H4 (cell line): ENCODE results near the gene CBFB. TPM values are rescaled to one million over a fixed set of nuclear protein-coding genes. Genes with fewer than 3 reads are reported as not detected.

Experiments used
- DNase-seq: peaks from one replicate; pipeline ENCODE4 v3.0.0-alpha.2; 2015; ENCODE audit warnings: low spot score
- total RNA-seq: library from RNA; depleted of rRNA; stranded (reverse); fragments of >200 nt; shearing (Covaris generic); gene quantifications from 2 replicates; pipeline ENCODE4 v1.2.3, GENCODE V29; 2014

Gene CBFB
- total RNA-seq, 1 experiment from 2014 or later, result 81.0 TPM

- no peak for DNase-seq
Observed at GRCh38 chr16:67016681-67017420, 12.1 kb upstream of the CBFB start.

DNA sequence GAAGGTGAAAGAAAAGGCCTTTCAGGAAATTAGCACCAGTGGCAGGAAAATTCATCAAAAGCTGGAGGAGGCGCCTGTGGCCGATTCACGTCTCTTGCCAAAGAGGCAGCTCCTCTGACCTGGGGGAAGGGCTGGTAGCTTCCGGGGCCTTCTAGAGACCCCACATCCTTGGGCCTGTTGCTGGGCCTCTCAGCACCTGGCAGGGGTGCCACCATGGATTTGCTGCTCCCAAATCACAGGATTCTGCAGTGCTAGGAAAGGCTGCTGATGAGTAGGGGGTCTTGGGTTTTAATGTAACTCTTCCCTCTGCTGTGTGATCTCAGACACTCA lies 11.6 kb upstream of the CBFB start:
- DNase-seq, result no peak

- DNase-seq, result peak; percentile 98
Observed at GRCh38 chr16:67017810-67018488, 11.0 kb upstream of the CBFB start.

- no peak for DNase-seq
Observed at GRCh38 chr16:67019171-67019570, 9.8 kb upstream of the CBFB start.

- DNase-seq, result no peak
Observed at GRCh38 chr16:67021321-67021720, 7.6 kb upstream of the CBFB start.

DNA sequence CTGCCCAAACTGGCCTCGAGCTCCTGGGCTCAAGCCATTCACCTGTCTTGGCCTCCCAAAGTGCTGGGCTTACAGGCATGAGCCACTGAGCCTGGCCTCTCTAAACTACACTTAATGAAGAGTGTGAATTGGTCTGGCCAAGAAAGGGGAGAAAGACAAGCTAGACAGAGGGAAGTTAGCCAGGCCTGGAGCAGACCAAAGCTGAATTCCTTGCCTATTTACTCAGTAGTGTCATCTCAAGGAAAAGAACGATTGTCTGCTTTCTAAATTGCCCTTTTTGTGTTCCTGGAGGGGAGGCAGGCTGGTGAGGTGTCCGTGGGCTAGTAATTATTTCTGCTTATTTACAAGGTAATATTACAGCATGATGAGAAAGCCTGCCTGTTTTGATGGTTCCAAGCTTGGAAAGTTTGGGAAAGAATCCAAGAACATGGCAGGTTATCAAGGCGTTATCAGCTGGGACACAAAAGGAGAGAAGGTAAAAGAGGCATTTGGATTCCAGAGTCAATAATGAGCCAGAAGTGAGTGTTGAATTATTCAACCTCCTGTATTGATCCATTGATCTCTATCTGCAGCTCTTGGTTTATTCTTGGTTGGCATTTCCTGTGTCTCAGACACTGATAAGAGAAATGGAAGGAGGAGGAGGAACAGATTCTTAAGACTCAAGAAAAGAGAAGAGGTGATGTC lies 6.3 kb upstream of the CBFB start:
- no peak for DNase-seq

DNA sequence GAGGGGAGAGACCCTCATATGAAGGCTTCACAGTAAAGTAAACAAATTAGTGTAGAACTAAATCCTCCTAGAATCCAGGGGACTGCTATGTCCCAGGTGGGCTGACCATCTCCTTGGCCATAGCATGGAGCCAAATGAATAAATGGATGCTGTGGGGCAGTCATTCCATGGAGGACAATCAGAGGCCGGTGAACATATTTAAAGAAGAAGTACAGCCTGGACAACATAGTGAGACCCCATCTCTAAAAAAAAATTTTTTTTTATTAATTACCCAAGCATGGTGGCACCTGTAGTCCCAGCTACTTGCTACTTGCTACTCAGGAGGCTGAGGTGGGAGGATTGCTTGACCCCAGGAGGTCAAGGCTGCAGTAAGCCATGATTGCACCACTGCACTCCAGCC lies 5.3 kb upstream of the CBFB start:
- DNase-seq, result no peak

- DNase-seq, result no peak
Observed at GRCh38 chr16:67024384-67025209, 4.4 kb upstream of the CBFB start.

DNA sequence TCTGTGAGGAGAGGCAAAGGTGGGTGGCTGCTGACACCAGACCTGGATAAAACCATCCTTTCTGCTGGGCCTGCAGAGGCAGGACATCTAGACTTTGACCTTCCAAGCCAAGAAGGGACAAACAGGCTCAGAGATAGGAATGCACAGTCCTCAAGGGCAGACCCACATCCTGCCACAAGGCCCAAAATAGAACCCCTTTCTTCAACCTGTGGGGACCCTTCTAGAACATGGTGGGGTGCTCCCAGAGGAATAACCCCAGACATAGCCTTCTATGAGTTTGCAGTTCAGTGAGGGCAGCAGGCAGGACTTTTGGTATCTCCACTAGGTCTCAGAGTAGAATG lies 3.8 kb upstream of the CBFB start:
- DNase-seq, result no peak

- no peak for DNase-seq
Observed at GRCh38 chr16:67026570-67026969, 2.4 kb upstream of the CBFB start.

GRCh38 chr16:67027046-67027445 lies 1.9 kb upstream of the CBFB start:
- DNase-seq, result no peak

DNA sequence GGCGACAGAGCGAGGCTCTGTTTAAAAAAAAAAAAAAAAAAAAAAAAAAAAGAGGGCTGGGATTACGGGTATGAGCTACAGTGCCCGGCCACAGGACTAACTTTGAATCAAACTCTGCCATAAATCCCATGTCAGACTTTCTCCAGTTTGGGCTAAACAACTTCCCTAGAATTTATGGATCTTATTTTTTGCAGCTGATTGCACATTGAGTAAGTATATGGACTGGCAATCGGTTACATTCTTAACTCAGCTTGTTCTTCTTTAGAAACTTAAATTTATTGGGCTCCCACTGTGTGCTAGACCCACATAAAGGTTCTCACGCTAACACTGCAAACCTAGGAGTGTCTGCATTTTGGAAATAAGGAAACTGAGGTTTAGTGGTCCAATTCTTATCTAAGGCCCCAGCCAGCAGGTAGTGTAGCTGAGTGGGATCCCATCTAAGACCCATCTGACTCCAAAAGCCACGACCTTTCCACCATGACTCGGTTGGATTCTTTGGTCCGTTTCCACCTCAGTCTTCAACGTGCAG lies 718 bp upstream of the CBFB start:
- DNase-seq, result no peak

DNA sequence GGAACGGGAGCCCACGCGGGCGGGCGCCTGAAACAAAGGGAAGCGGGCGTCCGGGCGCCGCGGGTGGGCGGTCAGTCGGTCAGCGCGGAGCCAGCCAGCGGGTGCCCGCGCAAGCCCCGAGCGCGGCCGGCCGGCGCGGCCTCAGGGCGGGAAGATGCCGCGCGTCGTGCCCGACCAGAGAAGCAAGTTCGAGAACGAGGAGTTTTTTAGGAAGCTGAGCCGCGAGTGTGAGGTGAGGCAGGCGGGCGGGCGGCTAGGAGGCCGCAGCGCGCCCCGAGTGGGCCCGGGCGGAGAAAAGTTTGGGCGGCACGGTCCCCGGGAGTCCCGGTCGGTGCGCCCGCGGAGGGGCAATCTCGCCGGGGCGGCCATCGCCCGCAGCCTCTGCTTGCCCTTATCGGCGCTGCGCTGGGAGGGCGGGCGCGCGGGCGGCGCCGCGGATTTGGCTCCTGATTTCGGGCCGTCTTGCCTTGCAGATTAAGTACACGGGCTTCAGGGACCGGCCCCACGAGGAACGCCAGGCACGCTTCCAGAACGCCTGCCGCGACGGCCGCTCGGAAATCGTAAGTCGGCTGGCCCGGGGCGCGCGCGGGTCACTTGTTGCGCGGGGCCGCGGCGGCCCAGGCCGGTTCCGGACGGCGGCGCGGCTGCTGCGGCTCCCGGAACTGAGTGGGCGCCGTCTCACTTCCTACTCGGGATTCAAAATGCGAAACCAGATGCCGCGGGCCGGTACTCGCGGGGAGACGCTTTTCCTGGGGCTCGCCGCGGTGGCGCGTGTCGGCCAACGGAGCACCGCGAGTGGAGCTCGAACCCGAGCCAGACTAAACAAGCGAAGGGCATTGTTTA lies 526 bp downstream of the CBFB start:
- no peak for DNase-seq

DNA sequence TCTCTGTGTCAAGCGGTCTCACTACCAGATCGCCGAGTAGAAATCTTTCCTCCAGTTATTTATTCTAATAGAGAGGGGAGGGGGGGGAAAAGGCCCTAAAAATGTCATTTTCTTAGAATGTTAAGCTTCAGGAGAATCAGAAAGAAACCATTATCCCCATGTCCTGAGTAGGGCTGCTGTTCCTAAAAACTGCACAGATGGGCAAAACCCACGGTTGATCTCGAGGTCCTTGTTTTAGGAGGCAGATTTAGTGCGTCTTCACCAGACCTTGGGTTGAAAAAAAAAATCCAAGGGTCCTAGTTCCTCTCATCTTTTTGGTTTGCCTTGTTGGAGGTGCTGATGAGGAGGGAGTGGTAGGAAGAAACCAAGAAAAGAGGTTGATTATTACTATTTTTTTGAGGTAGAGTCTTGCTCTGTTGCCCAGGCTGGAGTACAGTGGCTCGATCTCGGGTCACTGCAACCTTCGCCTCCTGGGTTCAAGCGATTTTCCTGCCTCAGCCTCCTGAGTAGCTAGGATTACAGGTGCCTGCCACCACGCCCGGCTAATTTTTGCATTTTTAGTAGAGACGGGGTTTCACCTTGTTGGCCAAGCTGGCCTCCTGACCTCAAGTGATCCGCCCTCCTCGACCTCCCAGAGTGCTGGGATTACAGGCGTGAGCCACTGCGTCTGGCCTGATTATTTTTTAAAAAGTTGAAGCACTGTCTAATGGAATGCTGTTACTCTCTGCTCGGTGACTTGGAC lies 1.4 kb downstream of the CBFB start:
- no peak for DNase-seq

DNA sequence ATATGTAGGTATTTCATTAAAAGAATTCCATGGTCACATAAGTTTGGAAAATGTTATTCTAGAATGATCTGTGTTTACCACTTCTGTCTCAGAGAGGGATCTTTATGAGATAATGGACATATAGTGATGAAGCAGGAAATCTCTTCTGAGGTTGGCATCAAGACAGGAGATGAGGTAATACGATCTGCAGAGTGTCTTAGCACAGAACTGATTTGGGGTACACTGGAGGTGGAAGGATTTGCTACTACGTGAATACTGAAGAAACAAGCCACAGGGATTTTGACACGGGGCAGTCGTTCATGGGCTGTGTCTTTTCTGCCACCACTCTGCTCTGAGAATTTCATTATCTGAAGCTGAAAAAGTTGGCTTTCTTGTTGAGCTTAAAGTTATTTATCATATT lies 5.5 kb downstream of the CBFB start:
- no peak for DNase-seq

DNA sequence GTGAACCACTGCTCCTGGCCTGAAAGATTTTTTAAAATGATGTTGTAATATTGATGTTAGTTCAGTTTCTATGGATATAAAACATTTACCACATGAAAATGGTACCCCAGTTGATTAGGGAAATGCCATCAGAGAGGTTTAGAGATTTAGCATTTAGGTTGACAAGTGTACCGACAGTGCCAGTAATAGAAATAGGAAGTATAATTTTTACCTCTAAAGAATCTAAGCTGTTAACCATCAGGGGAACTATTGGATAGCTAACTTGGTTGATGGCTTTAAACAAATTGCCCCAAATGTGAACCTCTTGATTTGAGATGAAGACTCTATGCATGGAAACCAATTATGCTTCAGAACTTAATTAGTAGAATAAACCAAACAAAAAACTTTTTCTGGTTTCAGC lies 6.4 kb downstream of the CBFB start:
- DNase-seq, result no peak

DNA sequence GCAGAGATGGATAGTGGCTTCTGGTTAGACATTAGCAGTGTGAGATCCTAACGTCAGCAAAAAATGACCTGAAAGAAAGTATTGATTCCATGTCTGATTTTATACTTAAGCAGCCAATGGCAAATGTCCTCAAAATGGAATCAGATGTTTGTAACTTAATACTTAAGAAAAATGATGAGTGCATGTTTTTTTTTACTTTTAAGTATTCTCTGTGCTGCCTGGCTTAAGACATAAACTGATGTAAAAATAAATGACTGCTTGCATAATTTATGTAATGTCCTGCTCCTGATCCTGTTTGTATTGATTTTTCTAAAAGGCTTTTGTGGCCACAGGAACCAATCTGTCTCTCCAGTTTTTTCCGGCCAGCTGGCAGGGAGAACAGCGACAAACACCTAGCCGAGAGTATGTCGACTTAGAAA lies 7.4 kb downstream of the CBFB start:
- no peak for DNase-seq

DNA sequence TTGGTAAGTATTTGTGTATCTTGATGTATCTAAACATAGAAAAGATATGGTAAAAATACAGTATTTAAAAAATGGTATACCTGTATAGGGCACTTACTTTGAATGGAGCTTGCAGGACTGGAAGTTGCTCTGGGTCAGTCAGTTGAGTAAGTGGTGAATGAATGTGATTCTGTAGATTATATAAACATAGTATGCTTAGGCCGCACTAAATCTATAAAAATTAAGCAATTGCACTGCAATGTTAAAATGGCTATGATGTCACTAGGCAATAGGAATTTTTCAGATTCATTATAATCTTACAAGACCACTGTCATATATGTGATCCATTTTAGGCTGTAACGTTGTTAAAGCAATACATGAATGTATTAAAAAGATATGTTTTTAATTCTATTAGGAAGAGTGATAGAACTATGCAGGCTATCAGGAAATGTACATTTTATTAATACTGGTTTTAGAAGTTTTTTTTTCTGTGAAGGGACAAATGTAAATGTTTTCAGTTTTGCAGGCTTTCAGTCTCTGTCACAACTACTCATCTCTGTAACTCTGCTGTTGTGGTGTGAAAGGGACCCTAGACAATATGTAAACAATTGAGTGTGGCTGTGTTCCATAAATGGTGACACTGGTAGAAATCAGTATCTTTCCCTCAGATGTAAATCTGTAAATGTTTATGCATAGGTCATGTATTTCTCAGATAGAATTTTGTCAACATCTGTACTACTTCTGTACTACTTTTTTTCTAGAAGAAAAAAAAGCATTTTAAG lies 10.5 kb downstream of the CBFB start:
- DNase-seq, result no peak

- DNase-seq, result no peak
Observed at GRCh38 chr16:67040166-67040565, 11.2 kb downstream of the CBFB start.

DNA sequence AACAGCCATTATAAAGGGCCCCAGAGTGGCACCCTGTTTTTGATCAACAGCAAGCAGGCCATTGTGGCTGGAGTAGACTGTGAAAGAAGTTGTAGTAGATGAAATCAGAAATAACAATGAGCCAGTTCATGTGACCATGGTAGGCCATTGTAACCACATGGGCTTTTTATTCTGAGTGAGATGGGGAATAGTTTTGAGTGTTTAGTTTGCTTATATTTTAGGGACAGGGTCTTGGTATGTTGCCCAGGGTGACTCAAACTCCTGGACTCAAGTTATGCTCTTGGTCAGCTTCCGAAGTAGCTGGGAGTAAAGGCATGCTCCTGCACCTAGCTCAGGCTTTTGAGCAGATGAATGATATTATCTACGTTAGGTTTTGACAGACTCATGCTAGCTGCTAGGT lies 12.0 kb downstream of the CBFB start:
- no peak for DNase-seq
